DMS114 treated with DMSO at 0.1 percent for 48 hours (cell line): ENCODE data around the gene SMURF1.

Experiments
- DNase-seq: peaks from one replicate; lab custom pipeline; 2025; ENCODE audit not compliant: unreplicated experiment; lab: John Stamatoyannopoulos, UW

SMURF1 gene

GRCh38 chr7:99098824-99099498 lies 44.9 kb downstream of the SMURF1 start:
- DNase-seq, result no peak

- no peak for DNase-seq
Measured at GRCh38 chr7:99098286-99098823, 45.6 kb downstream of the SMURF1 start.

- DNase-seq, result no peak
Measured at GRCh38 chr7:99097730-99098129, 46.2 kb downstream of the SMURF1 start.

GRCh38 chr7:99096124-99096887 lies 47.6 kb downstream of the SMURF1 start:
- DNase-seq, result no peak

- no peak for DNase-seq
Measured at GRCh38 chr7:99095698-99096097, 48.2 kb downstream of the SMURF1 start.

- DNase-seq, result no peak
Measured at GRCh38 chr7:99094401-99094800, 49.5 kb downstream of the SMURF1 start.

GRCh38 chr7:99092064-99092720 lies 51.7 kb downstream of the SMURF1 start:
- no peak for DNase-seq

GRCh38 chr7:99090771-99091542 lies 53.0 kb downstream of the SMURF1 start:
- no peak for DNase-seq

GRCh38 chr7:99089914-99090629 lies 53.8 kb downstream of the SMURF1 start:
- DNase-seq, result no peak

GRCh38 chr7:99086944-99087343 lies 57.0 kb downstream of the SMURF1 start:
- DNase-seq, result no peak

GRCh38 chr7:99086532-99086931 lies 57.4 kb downstream of the SMURF1 start:
- DNase-seq, result no peak

GRCh38 chr7:99083733-99084132 lies 60.2 kb downstream of the SMURF1 start:
- DNase-seq, result no peak

GRCh38 chr7:99083068-99083651 lies 60.7 kb downstream of the SMURF1 start:
- DNase-seq, result no peak

- no peak for DNase-seq
Measured at GRCh38 chr7:99080679-99081078, 63.2 kb downstream of the SMURF1 start.

- DNase-seq, result no peak
Measured at GRCh38 chr7:99079104-99079503, 64.8 kb downstream of the SMURF1 start.

- no peak for DNase-seq
Measured at GRCh38 chr7:99078416-99078815, 65.5 kb downstream of the SMURF1 start.

GRCh38 chr7:99076615-99077014 lies 67.3 kb downstream of the SMURF1 start:
- no peak for DNase-seq

- DNase-seq, result no peak
Measured at GRCh38 chr7:99073839-99074446, 70.0 kb downstream of the SMURF1 start.

GRCh38 chr7:99072126-99072525 lies 71.8 kb downstream of the SMURF1 start:
- no peak for DNase-seq

- no peak for DNase-seq
Measured at GRCh38 chr7:99070361-99070760, 73.5 kb downstream of the SMURF1 start.
